Ectodermal cell (in vitro differentiated cells): Measurements from ENCODE around the gene DIDO1.

ENCODE experiments used
- H3K27ac ChIP-seq: 2 replicates; pipeline ENCODE4 v1.7.0; 2013; ENCODE audit warnings: mild to moderate bottlenecking, low read depth, low read length; ENCODE audit not compliant: insufficient read depth, poor library complexity, severe bottlenecking
- H3K27me3 ChIP-seq: 2 replicates; pipeline ENCODE4 v1.7.0; 2013; ENCODE audit warnings: mild to moderate bottlenecking, low read length; ENCODE audit not compliant: insufficient read depth, control insufficient read depth, poor library complexity, severe bottlenecking
- H3K36me3 ChIP-seq: one replicate; pipeline ENCODE4 v1.7.0; 2013; ENCODE audit warnings: low read length; ENCODE audit not compliant: control insufficient read depth, insufficient read depth
- H3K4me1 ChIP-seq: one replicate; pipeline ENCODE4 v1.7.0; 2013; ENCODE audit warnings: low read length; ENCODE audit not compliant: control insufficient read depth, insufficient read depth
- H3K4me3 ChIP-seq: 2 replicates; pipeline ENCODE4 v1.7.0; 2013; ENCODE audit warnings: low read depth, low read length, control low read depth; ENCODE audit not compliant: insufficient read depth
- H3K9me3 ChIP-seq: 2 replicates; pipeline ENCODE4 v1.7.0; 2013; ENCODE audit warnings: mild to moderate bottlenecking, low read length, moderate library complexity; ENCODE audit not compliant: control insufficient read depth
- WGBS, 2 experiments: methylation state at CpG; one replicate each; pipeline ENCODE4 v1.1.7; 2013; ENCODE audit warnings: missing lambda C conversion rate in 2 of 2; 5-methylcytosine and 5-hydroxymethylcytosine counted together

The DIDO1 gene

GRCh38 chr20:62938105-62938888 is 12.0 kb upstream of the DIDO1 start, which contains the start of gene GID8:
Gene GID8 (plus strand): TSS chr20:62938147. CDS start chr20:62941503, 3,356 bp downstream.
- H3K4me1 ChIP-seq: peaks cover 18% of the 10 kb centered on the region
- H3K4me3 ChIP-seq: peak within 1 kb of the TSS; percentile 92
- peak within 1 kb of the TSS; percentile 93 for H3K27ac ChIP-seq
- H3K36me3 ChIP-seq: peaks cover 11% of the 10 kb centered on the region
- 1% methylated on average over 75 to 77 of the region's 79 CpGs for WGBS, 2 experiments
- H3K27me3 ChIP-seq: no peaks in the 10 kb centered on the region
- no peaks in the 10 kb centered on the region for H3K9me3 ChIP-seq

- Histone ChIP-seq H3K27me3 (no peaks in the 10 kb centered on the region), H3K27ac (peak overlapping the region; percentile 93), H3K9me3 (no peaks in the 10 kb centered on the region), H3K4me1 (peaks cover 18% of the 10 kb centered on the region), H3K4me3 (peak overlapping the region; percentile 92), H3K36me3 (peaks cover 7% of the 10 kb centered on the region)
- 0% methylated on average over 90 to 92 of the region's 92 CpGs for WGBS, 2 experiments
These were observed 11.2 kb upstream of the DIDO1 start for GRCh38 chr20:62937268-62938104.

- Histone ChIP-seq H3K27ac (peak overlapping the region; percentile 26), H3K27me3 (no peaks in the 10 kb centered on the region), H3K4me1 (peaks cover 18% of the 10 kb centered on the region), H3K36me3 (peaks cover 7% of the 10 kb centered on the region), H3K9me3 (no peaks in the 10 kb centered on the region), H3K4me3 (peak overlapping the region; percentile 14)
- WGBS, 2 experiments: 89 to 90% methylated on average over 22 of the region's 22 CpGs
These were observed 9.8 kb upstream of the DIDO1 start for GRCh38 chr20:62935968-62936585.

- 90% methylated on average over 12 of the region's 12 CpGs for WGBS, 2 experiments
- H3K9me3 ChIP-seq: no peaks in the 10 kb centered on the region
- H3K4me1 ChIP-seq: peaks cover 18% of the 10 kb centered on the region
- peak overlapping the region; percentile 14 for H3K4me3 ChIP-seq
- peak overlapping the region; percentile 22 for H3K27ac ChIP-seq
- H3K36me3 ChIP-seq: peaks cover 7% of the 10 kb centered on the region
- no peaks in the 10 kb centered on the region for H3K27me3 ChIP-seq
These were observed 9.1 kb upstream of the DIDO1 start for GRCh38 chr20:62935204-62935967.

GRCh38 chr20:62933966-62934365 is 7.7 kb upstream of the DIDO1 start:
- WGBS, 2 experiments: 87 to 93% methylated on average over 3 of the region's 3 CpGs
- peaks cover 7% of the 10 kb centered on the region for H3K36me3 ChIP-seq
- H3K27me3 ChIP-seq: no peaks in the 10 kb centered on the region

GRCh38 chr20:62931464-62931863 is 5.2 kb upstream of the DIDO1 start:
- WGBS, 2 experiments: 85 to 86% methylated on average over 9 of the region's 9 CpGs

More at GRCh38 chr20:62933966-62934365, 7.7 kb upstream of the DIDO1 start:
- Histone ChIP-seq H3K4me3 (no peak overlapping the region), H3K9me3 (no peaks in the 10 kb centered on the region), H3K27ac (no peak overlapping the region), H3K4me1 (peaks cover 9% of the 10 kb centered on the region)

GRCh38 chr20:62929051-62929538 is 2.8 kb upstream of the DIDO1 start:
- WGBS, 2 experiments: 7% methylated on average over 44 of the region's 44 CpGs
- Histone ChIP-seq H3K27ac (no peak overlapping the region), H3K4me1 (peaks cover 17% of the 10 kb centered on the region), H3K9me3 (no peaks in the 10 kb centered on the region), H3K4me3 (peak overlapping the region; percentile 29), H3K27me3 (no peaks in the 10 kb centered on the region), H3K36me3 (no peaks in the 10 kb centered on the region)

More at GRCh38 chr20:62931464-62931863, 5.2 kb upstream of the DIDO1 start:
- Histone ChIP-seq H3K4me3 (no peak overlapping the region), H3K36me3 (peaks cover 7% of the 10 kb centered on the region), H3K4me1 (peaks cover 14% of the 10 kb centered on the region), H3K27ac (no peak overlapping the region), H3K9me3 (no peaks in the 10 kb centered on the region), H3K27me3 (no peaks in the 10 kb centered on the region)

DNA sequence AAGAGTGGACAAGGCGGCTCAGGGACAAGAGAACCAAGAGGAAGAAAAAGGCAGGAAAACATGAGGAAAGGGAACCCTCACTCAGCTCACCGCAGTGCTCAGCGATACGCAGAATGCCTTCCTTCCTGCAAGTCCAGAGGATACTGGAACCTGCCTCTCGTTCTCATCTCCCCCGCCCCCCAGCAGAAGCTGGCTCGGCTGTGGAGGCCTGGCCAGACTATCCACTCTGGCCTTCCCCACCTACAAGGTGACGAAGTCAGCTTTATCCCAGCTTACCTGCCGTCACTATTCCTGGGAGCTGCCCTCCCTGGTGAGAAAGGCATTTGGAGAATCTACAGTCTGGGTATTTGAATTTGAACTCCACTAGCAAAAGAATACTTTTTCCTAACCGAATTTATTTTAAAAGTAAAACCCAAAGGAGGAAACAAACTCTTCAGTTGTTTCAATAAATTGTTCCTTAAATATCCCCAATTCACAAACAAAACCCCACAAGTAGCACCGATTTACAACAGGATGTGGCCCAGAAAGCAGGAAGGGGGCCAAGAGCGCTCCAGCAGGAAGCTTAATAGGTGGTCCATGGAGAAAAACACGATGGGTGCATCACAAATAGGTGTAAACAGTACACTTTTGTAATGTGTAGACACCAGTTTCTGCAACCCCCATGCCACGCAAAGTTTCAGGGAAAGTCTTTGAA is 2.1 kb upstream of the DIDO1 start:
- H3K4me1 ChIP-seq: peaks cover 15% of the 10 kb centered on the region
- no peak overlapping the region for H3K27ac ChIP-seq
- no peaks in the 10 kb centered on the region for H3K27me3 ChIP-seq
- WGBS, 2 experiments: 51 to 54% methylated on average over 14 of the region's 14 CpGs
- no peak overlapping the region for H3K4me3 ChIP-seq
- H3K36me3 ChIP-seq: no peaks in the 10 kb centered on the region
- H3K9me3 ChIP-seq: no peaks in the 10 kb centered on the region

- Histone ChIP-seq H3K4me1 (peaks cover 15% of the 10 kb centered on the region), H3K27ac (peak overlapping the region; percentile 62)
- WGBS, 2 experiments: 57 to 70% methylated on average over 10 to 12 of the region's 12 CpGs
These were observed 912 bp upstream of the DIDO1 start for GRCh38 chr20:62927128-62927705.

More at GRCh38 chr20:62927128-62927705, 912 bp upstream of the DIDO1 start:
- Histone ChIP-seq H3K4me3 (peak overlapping the region; percentile 91), H3K36me3 (no peaks in the 10 kb centered on the region), H3K27me3 (no peaks in the 10 kb centered on the region), H3K9me3 (no peaks in the 10 kb centered on the region)
